Fibroblast of lung (primary cell): Measurements from ENCODE around the gene SPP1. TPM values are rescaled to one million over a fixed set of nuclear protein-coding genes. Genes with fewer than 3 reads are reported as not detected.

Source experiments
- DNase-seq, 2 donors: peaks; one replicate each; pipeline versions ENCODE4 v3.0.0 to v3.0.0-alpha.2; 2010; ENCODE audit warnings: low read depth in 2 of 2
- H2AFZ ChIP-seq: 2 replicates; pipeline ENCODE4 v1.5.1; 2012; ENCODE audit warnings: low read length, control low read depth, inconsistent platforms
- H3K27ac ChIP-seq: 2 replicates; pipeline ENCODE4 v1.5.1; 2011; ENCODE audit warnings: low read length, control low read depth; ENCODE audit not compliant: insufficient read depth
- H3K27me3 ChIP-seq: 2 replicates; pipeline ENCODE4 v1.5.1; 2011; ENCODE audit warnings: mild to moderate bottlenecking, low read length; ENCODE audit not compliant: control insufficient read depth, insufficient read depth
- H3K36me3 ChIP-seq: 2 replicates; pipeline ENCODE4 v1.5.1; 2011; ENCODE audit warnings: low read length; ENCODE audit not compliant: control insufficient read depth, insufficient read depth
- H3K4me1 ChIP-seq: 2 replicates; pipeline ENCODE4 v1.5.1; 2011; ENCODE audit warnings: low read length; ENCODE audit not compliant: control insufficient read depth, insufficient read depth; ENCODE audit errors: extremely low read depth
- H3K4me2 ChIP-seq: 2 replicates; pipeline ENCODE4 v1.5.1; 2011; ENCODE audit warnings: low read length, control low read depth; ENCODE audit not compliant: insufficient read depth; ENCODE audit errors: extremely low read depth
- H3K4me3 ChIP-seq, 4 experiments: fragments of 200-600 bp in 1 of 4; sonication (generic) in 1 of 4; replicated peaks in 1 of 4; 2 replicates each; pipeline ENCODE4 v1.5.1; 2011 to 2016; ENCODE audit warnings: low read length in 4 of 4, low read depth in 3 of 4, mild to moderate bottlenecking in 3 of 4, control low read depth in 2 of 4, inconsistent platforms in 1 of 4, mixed read lengths in 1 of 4; ENCODE audit not compliant: insufficient read depth in 1 of 4; ENCODE audit errors: control extremely low read depth in 1 of 4
- H3K79me2 ChIP-seq: 2 replicates; pipeline ENCODE4 v1.5.1; 2012; ENCODE audit warnings: mild to moderate bottlenecking, low read length, inconsistent platforms; ENCODE audit not compliant: control insufficient read depth, insufficient read depth
- H3K9ac ChIP-seq: 2 replicates; pipeline ENCODE4 v1.5.1; 2011; ENCODE audit warnings: mild to moderate bottlenecking, low read length, control low read depth; ENCODE audit not compliant: insufficient read depth
- H3K9me3 ChIP-seq: 2 replicates; pipeline ENCODE4 v1.5.1; 2012; ENCODE audit warnings: low read depth, low read length; ENCODE audit not compliant: control insufficient read depth, insufficient read depth
- H4K20me1 ChIP-seq: 2 replicates; pipeline ENCODE4 v1.5.1; 2011; ENCODE audit warnings: low read length; ENCODE audit not compliant: control insufficient read depth, insufficient read depth; ENCODE audit errors: extremely low read depth
- EZH2 ChIP-seq: IDR thresholded peaks from 2 replicates; pipeline ENCODE4 v1.5.1; 2012; ENCODE audit warnings: low read length, control low read depth, mild to moderate bottlenecking; ENCODE audit errors: missing control alignments
- polyA plus RNA-seq, 2 donors: library from polyadenylated mRNA; depleted of rRNA in 1 of 2; stranded (reverse) in 1 of 2; unstranded in 1 of 2; fragments of >200 nt; gene quantifications; 2 replicates each; pipeline ENCODE4 v1.2.1, GENCODE V29; 2011 to 2012; ENCODE audit warnings: missing spikeins in 1 of 2
- total RNA-seq: library from RNA; depleted of rRNA; stranded (reverse); fragments of >200 nt; gene quantifications from 2 replicates; pipeline ENCODE4 v1.2.1, GENCODE V29; 2014
- TF ChIP-seq, protein P1 (sequence below), 2 donors: IDR thresholded peaks in 1 of 2; conservative IDR thresholded peaks in 1 of 2; 1 replicate in 1 of 2; 2 replicates in 1 of 2; pipeline ENCODE4 v1.5.1; 2011 to 2012; ENCODE audit warnings: low read length in 2 of 2, control low read depth in 1 of 2, inconsistent platforms in 1 of 2, low read depth in 1 of 2, mild to moderate bottlenecking in 1 of 2

SPP1 gene
- total and polyA plus RNA-seq, 2 donors (not counting 1 experiment from before 2014, with no cell fraction given) = 0.17 to 0.59 TPM

DNA sequence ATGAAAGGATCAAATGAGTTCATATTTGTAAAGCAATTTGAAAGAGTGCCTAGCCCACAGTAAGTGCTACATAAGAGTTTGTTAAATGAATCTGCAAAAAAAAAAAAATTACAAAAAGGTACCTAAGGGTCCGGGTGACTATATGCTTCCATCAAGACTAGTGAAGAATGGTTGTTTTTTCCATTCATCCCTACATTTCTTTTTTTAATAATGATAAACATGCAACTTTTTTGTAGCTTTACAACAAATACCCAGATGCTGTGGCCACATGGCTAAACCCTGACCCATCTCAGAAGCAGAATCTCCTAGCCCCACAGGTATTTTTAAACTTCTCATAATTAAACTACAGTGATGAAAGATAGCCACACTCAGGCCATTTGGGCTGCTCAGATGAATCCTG is 4.3 kb downstream of the SPP1 start:
- Histone ChIP-seq H3K79me2 (no peaks in the 10 kb centered on the region), H3K4me2 (no peak overlapping the region), H3K27me3 (no peaks in the 10 kb centered on the region), H3K9ac (no peak overlapping the region), H3K4me1 (no peaks in the 10 kb centered on the region), H3K36me3 (no peaks in the 10 kb centered on the region), H2AFZ (no peak overlapping the region), H3K27ac (no peak overlapping the region), H3K9me3 (no peaks in the 10 kb centered on the region), H3K4me3 (no peak overlapping the region), H4K20me1 (no peaks in the 10 kb centered on the region)
- no peak for DNase-seq
- no peak for TF ChIP-seq EZH2
- TF ChIP-seq, protein P1, sequence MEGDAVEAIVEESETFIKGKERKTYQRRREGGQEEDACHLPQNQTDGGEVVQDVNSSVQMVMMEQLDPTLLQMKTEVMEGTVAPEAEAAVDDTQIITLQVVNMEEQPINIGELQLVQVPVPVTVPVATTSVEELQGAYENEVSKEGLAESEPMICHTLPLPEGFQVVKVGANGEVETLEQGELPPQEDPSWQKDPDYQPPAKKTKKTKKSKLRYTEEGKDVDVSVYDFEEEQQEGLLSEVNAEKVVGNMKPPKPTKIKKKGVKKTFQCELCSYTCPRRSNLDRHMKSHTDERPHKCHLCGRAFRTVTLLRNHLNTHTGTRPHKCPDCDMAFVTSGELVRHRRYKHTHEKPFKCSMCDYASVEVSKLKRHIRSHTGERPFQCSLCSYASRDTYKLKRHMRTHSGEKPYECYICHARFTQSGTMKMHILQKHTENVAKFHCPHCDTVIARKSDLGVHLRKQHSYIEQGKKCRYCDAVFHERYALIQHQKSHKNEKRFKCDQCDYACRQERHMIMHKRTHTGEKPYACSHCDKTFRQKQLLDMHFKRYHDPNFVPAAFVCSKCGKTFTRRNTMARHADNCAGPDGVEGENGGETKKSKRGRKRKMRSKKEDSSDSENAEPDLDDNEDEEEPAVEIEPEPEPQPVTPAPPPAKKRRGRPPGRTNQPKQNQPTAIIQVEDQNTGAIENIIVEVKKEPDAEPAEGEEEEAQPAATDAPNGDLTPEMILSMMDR (conservative IDR thresholded peaks at IDR 0.05 in 1 of 2, IDR thresholded peaks at IDR 0.05 in 1 of 2; ENCODE audit: low read depth in 1 of 2, low read length in 2 of 2) = no peak

DNA sequence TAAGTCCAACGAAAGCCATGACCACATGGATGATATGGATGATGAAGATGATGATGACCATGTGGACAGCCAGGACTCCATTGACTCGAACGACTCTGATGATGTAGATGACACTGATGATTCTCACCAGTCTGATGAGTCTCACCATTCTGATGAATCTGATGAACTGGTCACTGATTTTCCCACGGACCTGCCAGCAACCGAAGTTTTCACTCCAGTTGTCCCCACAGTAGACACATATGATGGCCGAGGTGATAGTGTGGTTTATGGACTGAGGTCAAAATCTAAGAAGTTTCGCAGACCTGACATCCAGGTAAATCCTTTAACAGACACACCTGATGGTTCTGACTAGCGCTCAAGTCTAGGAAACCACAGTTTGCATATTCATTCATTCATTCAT is 6.0 kb downstream of the SPP1 start:
- Histone ChIP-seq H3K27me3 (no peaks in the 10 kb centered on the region), H3K4me1 (no peaks in the 10 kb centered on the region), H3K4me2 (no peak overlapping the region), H2AFZ (no peak overlapping the region), H3K4me3 (no peak overlapping the region), H4K20me1 (no peaks in the 10 kb centered on the region), H3K9me3 (no peaks in the 10 kb centered on the region), H3K9ac (no peak overlapping the region), H3K79me2 (no peaks in the 10 kb centered on the region), H3K36me3 (no peaks in the 10 kb centered on the region), H3K27ac (no peak overlapping the region)
- no peak for DNase-seq
- TF ChIP-seq, protein P1 (conservative IDR thresholded peaks at IDR 0.05 in 1 of 2, IDR thresholded peaks at IDR 0.05 in 1 of 2; ENCODE audit: low read depth in 1 of 2, low read length in 2 of 2) = no peak
- no peak for TF ChIP-seq EZH2

GRCh38 chr4:87982036-87982435 is 6.5 kb downstream of the SPP1 start:
- no peak overlapping the region for H3K4me2 ChIP-seq
- no peak overlapping the region for H3K4me3 ChIP-seq
- H3K36me3 ChIP-seq = no peaks in the 10 kb centered on the region
- H2AFZ ChIP-seq = no peak overlapping the region
- DNase-seq = no peak
- no peaks in the 10 kb centered on the region for H4K20me1 ChIP-seq
- no peak overlapping the region for H3K9ac ChIP-seq
- H3K27me3 ChIP-seq = no peaks in the 10 kb centered on the region
- H3K9me3 ChIP-seq = no peaks in the 10 kb centered on the region
- H3K79me2 ChIP-seq = no peaks in the 10 kb centered on the region
- H3K4me1 ChIP-seq = no peaks in the 10 kb centered on the region
- no peak overlapping the region for H3K27ac ChIP-seq
- TF ChIP-seq, protein P1 (conservative IDR thresholded peaks at IDR 0.05 in 1 of 2, IDR thresholded peaks at IDR 0.05 in 1 of 2; ENCODE audit: low read depth in 1 of 2, low read length in 2 of 2) = no peak
- no peak for TF ChIP-seq EZH2
